Ureter (tissue), 1 donor: Measurements from ENCODE around the gene TRIM56. TPM values are rescaled to one million over a fixed set of nuclear protein-coding genes. Genes with fewer than 3 reads are reported as not detected.
"Not testable (repeated sequence)": the region's sequence is repeated elsewhere in the genome, so short reads cannot be mapped to it uniquely, and the experiment has no call there.

Experiments
- DNase-seq: peaks from one replicate; pipeline ENCODE4 v3.0.0-alpha.2; 2020; ENCODE audit warnings: low spot score
- total RNA-seq: library from RNA; stranded (reverse); gene quantifications from one replicate; pipeline ENCODE4 v1.2.4, GENCODE V29; 2023
- donor health status: DM: yes; HTN: yes; CAD: no.

Gene TRIM56
- total RNA-seq, 1 donor from 2014 or later = 57.3 TPM

DNA sequence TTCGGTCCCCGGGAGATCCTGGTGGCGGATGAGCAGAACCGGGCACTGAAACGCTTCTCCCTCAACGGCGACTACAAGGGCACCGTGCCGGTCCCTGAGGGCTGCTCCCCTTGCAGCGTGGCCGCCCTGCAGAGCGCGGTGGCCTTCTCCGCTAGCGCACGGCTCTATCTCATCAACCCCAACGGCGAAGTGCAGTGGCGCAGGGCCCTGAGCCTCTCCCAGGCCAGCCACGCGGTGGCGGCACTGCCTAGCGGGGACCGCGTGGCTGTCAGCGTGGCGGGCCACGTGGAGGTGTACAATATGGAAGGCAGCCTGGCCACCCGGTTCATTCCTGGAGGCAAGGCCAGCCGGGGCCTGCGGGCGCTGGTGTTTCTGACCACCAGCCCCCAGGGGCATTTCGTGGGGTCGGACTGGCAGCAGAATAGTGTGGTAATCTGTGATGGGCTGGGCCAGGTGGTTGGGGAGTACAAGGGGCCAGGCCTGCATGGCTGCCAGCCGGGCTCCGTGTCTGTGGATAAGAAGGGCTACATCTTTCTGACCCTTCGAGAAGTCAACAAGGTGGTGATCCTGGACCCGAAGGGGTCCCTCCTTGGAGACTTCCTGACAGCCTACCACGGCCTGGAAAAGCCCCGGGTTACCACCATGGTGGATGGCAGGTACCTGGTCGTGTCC, 3.7 kb downstream of the TRIM56 start:
- no peak for DNase-seq

DNA sequence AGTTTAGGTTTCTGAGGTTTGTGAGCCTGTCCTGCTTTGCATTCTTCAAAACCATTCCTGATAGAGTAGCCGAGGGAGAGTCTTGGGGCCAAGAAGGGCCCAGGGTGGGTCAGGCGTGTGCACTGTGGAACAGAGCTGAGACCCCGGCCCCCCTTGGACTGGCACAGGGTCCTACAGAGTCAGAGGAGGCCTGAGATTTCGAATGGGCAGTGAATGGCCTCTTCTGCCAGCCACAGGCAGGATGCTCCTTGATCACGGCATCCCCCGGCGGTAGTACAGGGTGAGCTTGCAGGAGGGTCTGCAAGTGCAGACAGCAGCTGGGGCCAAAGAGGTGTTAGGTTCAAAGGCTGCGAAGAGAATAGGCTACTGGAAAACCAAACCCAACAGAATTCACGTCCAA, 4.6 kb downstream of the TRIM56 start:
- DNase-seq = no peak

DNA sequence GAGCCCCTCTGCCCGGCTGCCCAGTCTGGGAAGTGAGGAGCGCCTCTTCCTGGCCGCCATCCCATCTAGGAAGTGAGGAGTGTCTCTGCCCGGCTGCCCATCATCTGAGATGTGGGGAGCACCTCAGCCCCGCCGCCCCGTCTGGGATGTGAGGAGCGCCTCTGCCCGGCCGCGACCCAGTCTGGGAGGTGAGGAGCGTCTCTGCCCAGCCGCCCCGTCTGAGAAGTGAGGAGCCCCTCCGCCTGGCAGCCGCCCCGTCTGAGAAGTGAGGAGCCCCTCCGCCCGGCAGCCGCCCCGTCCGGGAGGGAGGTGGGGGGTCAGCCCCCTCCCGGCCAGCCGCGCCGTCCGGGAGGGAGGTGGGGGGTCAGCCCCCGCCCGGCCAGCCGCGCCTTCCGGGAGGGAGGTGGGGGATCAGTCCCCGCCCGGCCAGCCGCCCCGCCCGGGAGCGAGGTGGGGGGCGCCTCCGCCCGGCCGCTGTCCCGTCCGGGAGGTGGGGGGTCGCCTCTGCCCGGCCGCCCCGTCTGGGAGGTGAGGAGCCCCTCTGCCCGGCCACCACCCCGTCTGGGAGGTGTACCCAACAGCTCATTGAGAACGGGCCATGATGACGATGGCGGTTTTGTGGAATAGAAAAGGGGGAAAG, 7.1 kb downstream of the TRIM56 start:
- not testable (repeated sequence) for DNase-seq

DNA sequence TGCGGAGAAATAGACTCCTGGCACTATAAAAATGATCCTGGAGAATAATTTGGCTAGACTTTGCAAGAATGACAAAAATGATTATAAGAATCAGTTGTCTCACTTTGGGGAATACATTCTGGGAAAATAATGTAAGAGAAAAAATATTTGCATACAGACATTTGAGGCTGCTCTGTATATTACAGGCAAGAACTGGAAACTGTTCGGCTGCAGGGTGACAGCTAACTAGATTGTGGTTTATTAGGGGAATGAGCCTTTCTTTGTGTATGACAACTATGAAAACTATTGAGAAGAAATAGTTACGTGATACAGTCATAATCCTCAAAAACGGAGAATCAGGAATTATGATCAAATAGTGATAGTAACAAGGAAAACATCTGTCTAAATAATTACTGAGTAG, 8.6 kb downstream of the TRIM56 start:
- DNase-seq = no peak

DNA sequence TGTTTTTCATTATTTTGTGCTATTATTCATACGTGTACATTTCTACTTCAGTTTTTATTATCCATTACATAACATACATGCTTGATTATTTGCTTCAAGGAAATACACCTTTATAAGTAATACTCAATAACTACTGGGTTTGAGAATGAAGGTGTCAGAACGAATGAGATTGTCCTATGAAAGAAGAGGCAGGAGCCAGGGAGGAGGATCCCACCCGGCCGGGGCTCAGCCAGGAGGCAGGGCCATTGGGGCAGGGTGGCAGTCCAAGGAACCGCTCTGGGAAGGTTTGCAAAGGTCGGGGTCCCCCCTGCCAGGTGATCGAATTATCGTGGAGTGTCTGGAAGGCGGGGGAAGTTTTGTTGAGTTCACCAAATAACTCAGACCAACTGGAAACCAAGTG, 9.1 kb downstream of the TRIM56 start:
- DNase-seq = no peak

DNA sequence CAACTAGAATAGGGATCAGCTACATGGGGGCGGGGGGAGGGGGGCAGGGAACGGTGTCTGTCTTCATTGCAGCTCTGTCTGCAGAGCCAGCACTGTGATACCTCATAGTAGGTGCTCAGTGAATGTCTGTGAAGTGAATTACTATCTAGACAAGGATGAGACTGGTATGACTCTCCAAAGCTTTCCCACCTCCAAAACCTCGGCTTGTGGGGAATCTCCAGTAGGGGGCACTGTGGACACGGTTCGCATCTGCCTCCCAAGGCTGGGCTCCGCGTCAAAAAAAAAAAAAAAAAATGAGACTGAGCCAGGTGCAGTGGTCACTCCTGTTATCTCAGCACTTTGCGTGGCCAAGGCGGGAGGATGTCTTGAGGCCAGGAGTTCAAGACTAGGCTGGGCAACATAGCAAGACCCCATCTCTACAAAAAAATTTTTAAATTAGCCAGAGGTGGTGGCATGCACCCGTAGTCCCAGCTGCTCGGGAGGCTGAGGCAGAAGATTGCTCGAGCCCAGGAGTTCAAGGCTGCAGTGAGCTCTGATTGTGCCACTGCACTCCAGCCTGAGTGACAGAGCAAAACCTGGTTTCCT, 9.6 kb downstream of the TRIM56 start:
- DNase-seq = no peak

DNA sequence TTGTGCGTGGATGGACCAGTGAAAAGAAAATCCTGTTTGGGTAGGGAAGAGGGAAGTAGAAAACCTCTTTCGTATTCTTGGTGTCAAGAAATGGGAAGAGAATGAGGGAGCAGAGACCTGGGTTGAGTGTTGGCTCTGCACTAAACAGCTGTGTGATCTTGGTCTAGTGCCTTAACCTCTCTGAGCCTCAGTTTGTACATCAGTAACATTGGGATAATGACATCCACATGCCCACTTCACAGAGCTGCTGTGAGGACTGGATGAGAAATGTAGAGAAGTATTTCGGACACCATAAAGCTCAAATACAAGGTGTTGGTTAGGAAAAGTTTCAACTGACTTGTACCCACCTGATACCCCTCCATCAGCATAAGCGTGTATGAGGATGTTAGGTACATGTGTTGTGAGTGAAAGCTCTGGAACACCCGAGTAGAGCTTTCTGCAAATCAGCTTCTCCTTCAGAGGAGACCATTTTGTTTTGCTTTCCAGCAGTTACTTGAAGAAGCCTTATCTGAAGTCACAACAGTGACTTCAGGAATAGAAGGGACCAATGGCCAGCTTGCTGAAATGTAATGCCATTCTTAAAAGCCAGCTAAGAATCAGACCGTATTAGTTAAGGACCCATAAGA, 11.2 kb downstream of the TRIM56 start:
- DNase-seq = no peak

DNA sequence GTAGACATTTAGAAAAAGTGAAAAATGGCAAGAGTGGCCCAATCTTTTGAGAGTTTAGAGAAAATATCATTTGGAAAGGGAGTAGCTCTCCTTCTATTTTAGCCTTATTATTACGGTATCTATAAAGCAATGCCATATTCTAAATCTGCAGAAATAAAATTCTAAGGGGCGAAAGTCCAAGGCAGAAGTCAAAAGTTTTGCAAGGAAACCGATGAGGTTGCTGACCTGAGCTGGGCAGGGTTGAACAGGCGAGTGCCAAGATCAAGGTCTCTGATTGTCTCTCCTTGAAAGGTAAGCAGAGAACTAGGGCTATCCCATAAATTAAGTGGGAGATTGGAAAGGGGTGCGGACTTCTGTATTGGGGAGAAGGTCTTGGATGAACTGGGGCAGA, 11.7 kb downstream of the TRIM56 start:
- no peak for DNase-seq

DNA sequence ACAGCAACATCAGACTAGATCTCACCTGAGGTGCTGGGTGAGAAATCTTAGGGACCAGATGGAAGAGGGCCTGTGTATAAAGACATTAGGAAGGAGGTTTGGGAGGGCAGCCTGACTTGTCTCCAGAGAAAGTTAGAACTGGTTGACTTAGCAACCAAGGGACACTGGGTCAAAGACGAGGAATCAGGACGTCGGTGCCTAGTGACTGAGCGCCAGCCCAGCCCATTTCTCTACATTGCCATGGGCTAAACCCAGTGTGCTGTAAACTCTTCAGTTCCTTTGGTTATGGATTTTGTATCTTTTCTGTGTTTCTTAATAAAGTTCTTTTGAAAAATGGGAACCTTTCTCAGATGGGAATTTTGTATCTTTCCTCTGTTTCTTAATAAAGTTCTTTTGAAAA, 12.3 kb downstream of the TRIM56 start:
- no peak for DNase-seq

DNA sequence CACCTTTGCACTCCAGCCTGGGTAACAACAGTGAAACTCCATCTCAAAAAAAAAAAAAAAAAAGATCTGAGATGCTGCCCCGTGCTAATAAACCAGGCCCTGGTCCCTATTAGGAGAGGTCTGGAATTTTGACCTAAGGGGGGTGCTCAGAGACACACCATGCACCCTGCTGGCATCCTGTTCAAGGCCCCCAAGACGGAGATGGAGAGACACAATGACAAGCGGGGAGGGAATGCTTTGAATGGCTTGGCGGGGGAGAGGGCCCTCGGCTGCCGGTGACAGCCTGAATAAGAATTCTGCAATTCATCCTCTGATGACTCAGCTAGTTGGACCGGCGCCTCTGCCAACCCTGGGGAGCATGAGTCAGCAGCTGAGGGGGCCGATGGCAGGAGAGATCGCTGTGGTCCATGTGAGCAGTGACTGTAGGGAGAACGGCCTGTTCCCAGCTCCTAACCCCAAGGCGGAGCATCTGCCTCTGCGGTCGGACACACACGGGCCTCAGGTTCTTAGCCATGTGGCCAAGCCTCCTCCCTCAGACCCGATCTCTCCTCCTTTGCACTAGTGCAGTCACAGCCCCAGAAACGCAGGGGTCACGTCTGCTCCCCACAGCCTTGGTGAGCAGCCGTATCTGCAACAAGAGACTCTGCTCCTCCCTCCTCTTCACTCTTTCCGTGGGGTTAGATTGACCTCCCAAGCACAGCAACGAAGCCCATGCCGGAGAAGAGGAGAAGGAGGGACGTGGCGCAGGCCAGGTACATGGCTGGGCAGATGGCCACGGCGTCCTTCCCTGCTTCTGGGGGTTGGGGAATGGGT, 14.9 kb downstream of the TRIM56 start:
- DNase-seq = peak; percentile 96

DNA sequence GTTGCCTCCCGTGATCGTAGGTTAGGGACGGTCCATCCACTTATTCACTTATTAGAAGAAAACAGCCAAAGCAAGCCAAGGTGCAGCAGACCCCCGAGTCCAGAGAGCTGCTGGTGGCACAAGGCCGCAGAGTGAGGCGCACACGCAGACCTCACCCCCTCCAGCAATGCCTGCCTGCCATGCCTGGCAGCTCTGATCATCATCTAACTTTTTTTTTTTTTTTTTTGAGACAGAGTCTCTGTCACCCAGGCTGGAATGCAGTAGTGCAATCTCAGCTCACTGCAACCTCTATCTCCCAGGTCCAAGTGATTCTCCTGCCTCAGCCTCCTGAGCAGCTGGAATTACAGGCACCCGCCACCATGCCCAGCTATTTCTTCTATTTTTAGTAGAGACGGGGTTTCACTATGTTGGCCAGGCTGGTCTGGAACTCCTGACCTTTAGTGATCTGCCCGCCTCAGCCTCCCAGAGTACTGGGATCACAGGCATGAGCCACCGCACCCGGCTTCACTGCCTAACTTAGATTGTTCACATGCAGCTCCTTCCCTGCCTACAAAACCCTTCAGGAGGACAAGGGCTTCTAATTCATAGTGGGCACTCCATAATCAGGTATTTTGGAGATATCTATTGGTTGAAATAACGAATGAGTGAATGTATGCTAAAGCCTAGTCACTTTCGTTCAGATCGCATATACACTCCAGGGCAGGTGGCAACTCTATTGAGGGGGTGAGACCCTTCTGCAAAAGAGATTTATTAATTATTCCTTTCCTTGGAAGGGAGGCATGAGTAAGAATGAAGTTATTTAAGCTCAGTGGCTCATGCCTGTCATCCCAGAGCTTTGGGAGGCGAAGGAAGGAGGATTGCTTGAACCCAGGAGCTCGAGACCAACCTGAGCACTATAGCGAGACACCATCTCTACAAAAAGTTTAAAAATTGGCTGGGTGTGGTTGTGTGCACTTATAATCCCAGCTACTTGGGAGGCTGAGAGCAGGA, 15.9 kb downstream of the TRIM56 start:
- DNase-seq = no peak

DNA sequence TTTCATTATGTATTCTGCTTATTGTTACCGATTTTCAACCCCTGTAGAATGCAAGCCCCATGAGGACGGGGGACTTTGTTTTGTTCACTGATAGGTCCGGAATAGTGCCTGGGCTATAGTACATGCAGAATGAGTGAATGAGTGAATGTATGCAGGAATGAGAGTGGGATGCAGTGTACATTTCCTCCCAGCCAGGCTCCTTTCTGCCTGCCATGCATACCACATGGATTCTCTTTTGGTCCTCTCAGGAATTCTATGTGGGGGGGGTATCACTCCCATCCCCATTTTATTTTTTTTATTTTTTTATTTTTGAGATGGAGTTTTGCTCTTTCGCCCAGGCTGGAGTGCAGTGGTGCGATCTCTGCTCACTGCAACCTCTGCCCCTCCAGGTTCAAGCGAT, 16.7 kb downstream of the TRIM56 start:
- no peak for DNase-seq

DNA sequence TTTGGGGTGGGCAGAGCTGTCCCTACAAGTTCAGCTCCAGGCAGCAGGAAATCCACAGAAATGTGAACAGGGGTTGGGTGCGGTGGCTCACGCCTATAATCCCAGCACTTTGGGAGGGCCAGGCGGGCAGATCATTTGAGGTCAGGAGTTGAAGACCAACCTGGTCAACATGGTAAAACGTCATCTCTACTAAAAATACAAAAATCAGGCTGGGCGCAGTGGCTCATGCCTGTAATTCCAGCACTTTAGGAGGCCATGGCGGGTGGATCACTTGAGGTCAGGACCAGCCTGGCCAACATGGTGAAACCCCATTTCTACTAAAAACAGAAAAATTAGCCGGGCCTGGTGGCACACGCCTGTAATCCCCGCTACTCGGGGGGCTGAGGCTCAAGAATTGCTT, 18.4 kb downstream of the TRIM56 start:
- DNase-seq = not testable (repeated sequence)

DNA sequence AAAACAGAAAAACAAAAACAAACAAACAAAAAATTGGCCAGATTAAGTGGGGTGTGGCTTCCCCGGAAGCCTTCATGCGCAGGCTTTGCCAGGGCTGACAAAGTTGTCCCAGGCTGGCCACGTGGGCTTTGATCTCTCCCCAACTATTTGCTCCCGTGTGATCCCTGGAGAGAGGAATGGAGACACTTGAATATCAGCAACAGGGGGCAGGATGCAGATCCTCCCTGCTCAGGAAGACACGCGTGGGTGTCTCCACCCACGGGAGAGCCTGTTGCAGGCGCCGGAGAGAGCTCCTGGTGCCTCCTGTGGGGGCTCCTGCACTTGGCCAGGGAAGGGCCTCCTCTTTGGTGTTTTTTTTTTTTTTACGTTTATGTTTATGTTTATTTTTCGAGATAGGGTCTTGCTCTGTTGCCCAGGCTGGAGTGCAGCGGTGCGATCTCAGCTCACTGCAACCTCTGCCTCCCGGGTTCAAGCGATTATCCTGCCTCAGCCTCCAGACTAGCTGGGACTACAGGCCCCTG, 19.0 kb downstream of the TRIM56 start:
- no peak for DNase-seq

DNA sequence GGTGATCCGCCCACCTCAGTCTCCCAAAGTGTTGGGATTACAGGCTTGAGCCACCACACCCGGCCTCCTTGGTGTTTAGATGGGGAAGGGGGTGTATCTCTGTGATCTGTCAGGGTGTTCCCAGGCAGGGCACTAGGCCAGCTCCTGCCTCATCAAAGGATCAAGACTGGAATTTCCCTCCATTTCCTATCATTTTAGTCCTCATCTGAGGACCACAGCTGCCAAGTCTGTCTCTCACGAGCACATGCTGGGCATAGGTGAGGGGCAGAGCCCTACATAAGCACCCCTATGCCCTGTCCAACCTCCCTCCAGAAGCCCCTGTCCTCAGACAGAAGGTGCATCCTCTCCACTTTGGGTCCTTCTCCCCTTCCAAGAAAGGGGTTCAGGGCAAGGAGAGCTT, 19.5 kb downstream of the TRIM56 start:
- no peak for DNase-seq

DNA sequence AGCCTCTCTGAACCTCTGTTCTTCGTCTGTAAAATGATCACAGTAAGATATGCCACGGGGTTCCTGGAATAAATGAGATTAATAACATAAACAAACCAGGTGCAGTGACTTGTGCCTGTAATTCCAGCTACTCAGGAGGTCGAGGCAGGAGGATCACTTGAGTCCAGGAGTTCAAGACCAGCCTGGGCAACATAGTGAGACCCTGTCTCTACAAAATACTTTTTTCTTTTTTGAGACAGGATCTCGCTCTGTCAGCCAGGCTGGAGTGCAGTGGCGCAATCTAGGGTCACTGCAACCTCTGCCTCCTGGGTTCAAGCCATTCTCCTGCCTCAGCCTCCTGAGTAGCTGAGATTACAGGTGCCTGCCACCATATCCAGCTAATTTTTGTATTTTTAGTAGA, 20.0 kb downstream of the TRIM56 start:
- not testable (repeated sequence) for DNase-seq

DNA sequence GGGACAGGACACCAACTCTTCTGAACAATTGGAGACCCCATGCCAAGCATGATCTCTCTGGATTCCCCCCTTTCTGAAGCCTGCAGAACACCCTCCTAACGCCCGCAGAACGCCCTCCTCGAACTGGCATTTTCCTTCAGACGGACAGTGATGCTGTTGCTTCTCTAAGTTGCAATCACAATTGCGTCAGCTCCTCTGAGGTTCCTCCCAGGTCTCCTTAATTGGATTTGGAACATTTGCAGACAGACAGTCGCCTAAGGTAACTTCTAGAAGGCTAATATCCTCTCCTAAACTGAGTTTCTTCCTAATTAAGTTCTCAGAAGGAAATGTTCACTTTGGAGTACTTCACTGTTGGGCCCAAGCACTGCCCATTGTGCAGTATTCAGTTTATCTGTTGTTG, 21.1 kb downstream of the TRIM56 start:
- DNase-seq = no peak

DNA sequence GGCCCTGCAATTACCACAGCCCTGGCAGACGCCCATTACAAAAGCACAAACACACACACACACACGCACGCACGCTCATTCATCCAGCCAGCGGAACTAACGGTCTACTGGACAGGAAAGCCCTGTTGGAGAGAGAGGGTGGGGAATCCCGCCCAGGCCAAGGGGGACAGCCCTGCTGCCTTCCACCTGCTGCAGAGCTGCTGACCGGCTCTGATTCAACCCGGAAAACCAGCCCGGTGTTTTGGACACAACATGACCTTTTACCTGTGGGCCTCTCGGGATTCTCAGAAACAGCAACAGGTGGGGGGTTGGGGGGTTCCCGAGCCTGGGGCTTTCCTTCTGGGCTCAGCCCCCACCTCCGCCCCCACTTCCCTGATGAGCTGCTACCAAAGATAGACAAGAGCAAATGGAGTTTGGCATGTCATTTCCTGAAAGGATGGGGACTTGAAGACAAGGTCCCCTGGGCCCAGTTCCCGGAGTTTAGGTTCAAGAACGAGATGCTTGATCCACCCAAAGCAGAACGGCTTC, 23.1 kb downstream of the TRIM56 start:
- DNase-seq = no peak

DNA sequence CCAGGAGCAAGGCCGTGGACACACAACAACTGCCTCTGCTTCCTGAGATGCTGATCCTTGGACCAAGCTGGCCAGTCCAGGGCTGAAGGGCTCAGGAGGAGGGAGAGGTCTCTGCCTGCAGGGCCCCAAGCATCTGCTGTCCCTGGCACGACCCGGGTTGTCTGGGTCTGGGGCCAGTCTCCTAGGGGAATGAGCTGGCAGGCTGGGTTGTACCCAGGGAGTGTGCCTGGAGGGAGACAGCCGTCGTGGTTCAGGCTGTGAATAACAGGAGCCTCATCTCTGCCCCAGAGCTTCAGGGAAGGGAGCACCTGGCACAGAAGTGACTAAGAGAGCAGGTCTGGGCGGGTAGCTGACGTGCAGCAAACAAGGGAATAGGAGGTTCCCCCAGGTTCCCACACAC, 23.7 kb downstream of the TRIM56 start:
- no peak for DNase-seq

DNA sequence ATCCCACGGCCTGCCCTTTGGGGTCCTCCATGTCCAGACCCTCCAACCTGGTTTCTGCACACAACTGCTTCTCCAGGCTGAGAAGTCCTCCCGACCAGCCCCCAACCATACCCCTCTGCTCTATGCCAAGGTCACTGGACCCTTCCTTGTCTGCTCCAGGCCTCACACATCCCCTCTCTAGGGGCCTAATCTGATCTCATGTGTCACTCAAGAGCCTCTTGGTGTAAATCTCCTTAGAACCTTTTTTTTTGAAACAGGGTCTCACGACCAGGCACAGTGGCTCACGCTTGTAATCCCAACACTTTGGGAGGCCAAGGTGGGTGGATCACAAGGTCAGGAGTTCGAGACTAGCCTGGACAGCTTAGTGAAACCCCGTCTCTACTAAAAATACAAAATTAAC, 24.1 kb downstream of the TRIM56 start:
- no peak for DNase-seq
